Tibial nerve (tissue), 4 donors: ENCODE measurements around the gene BCL7B. TPM values are rescaled to one million over a fixed set of nuclear protein-coding genes. Genes with fewer than 3 reads are reported as not detected.
"Not testable (repeated sequence)": the region's sequence is repeated elsewhere in the genome, so short reads cannot be mapped to it uniquely, and the experiment has no call there.

ENCODE experiments used
- DNase-seq, 2 donors: peaks; one replicate each; pipeline ENCODE4 v3.0.0-alpha.2; 2019; ENCODE audit warnings: low spot score in 2 of 2
- H3K27ac ChIP-seq, 4 donors: fragments of 200-600 bp; sonication (generic) in 3 of 4; one replicate each; pipeline ENCODE4 v1.5.1; 2017 to 2019; ENCODE audit warnings: mild to moderate bottlenecking in 1 of 4
- H3K27me3 ChIP-seq, 2 donors: fragments of 200-600 bp; sonication (generic) in 1 of 2; one replicate each; pipeline versions ENCODE4 v1.5.1 to v1.6.0; 2017 to 2019
- H3K36me3 ChIP-seq, 3 donors: fragments of 200-600 bp; sonication (generic); one replicate each; pipeline ENCODE4 v1.5.1; 2018 to 2019
- H3K4me1 ChIP-seq, 4 donors: fragments of 200-600 bp; sonication (generic) in 3 of 4; one replicate each; pipeline ENCODE4 v1.5.1; 2017 to 2019
- H3K4me3 ChIP-seq, 4 donors: fragments of 200-600 bp; sonication (generic) in 3 of 4; one replicate each; pipeline ENCODE4 v1.5.1; 2017 to 2019; ENCODE audit warnings: mild to moderate bottlenecking in 1 of 4, moderate library complexity in 1 of 4
- H3K9me3 ChIP-seq, 4 donors: fragments of 200-600 bp; sonication (generic) in 3 of 4; one replicate each; pipeline ENCODE4 v1.5.1; 2017 to 2019
- CTCF ChIP-seq, 5 experiments: fragments of 200-600 bp in 3 of 5; fragments of 450-650 bp in 2 of 5; sonication (generic) in 3 of 5; IDR thresholded peaks; one replicate each; pipeline ENCODE4 v1.5.1; 2016 to 2019; ENCODE audit warnings: antibody characterized with exemption in 5 of 5, mild to moderate bottlenecking in 3 of 5, moderate library complexity in 2 of 5
- EP300 ChIP-seq, 2 donors: sonication (generic); formaldehyde crosslinking; IDR thresholded peaks; one replicate each; pipeline ENCODE4 v1.6.1; 2017; ENCODE audit warnings: antibody characterized with exemption in 2 of 2, mild to moderate bottlenecking in 1 of 2
- POLR2A ChIP-seq, 2 donors: fragments of 450-650 bp; IDR thresholded peaks; one replicate each; pipeline ENCODE4 v1.6.1; 2017; ENCODE audit warnings: antibody characterized with exemption in 2 of 2, mild to moderate bottlenecking in 2 of 2, moderate library complexity in 2 of 2
- WGBS, 2 donors: methylation state at CpG; one replicate each; pipeline ENCODE4 v1.1.5; 2018; 5-methylcytosine and 5-hydroxymethylcytosine counted together
- total RNA-seq, 4 donors: library from RNA; depleted of rRNA; stranded (reverse); fragments of >200 nt; gene quantifications; one replicate each; pipeline ENCODE4 v1.1.0, GENCODE V29; 2016

Gene BCL7B
- total RNA-seq, 4 donors from 2014 or later, result 46.1 to 76.2 (median 59.4) TPM

GRCh38 chr7:73507556-73507955 is 49.9 kb downstream of the BCL7B start:
- 72 to 91% methylated on average over 2 of the region's 2 CpGs for WGBS, 2 donors
- H3K27ac ChIP-seq, result no peak overlapping the region
- TF ChIP-seq EP300 (IDR thresholded peaks at IDR 0.05) (no peak), CTCF (IDR thresholded peaks at IDR 0.05) (no peak), POLR2A (IDR thresholded peaks at IDR 0.05) (no peak)
- no peaks in the 10 kb centered on the region for H3K27me3 ChIP-seq
- DNase-seq, result no peak
- peaks cover 9 to 86% (median 12%) of the 10 kb centered on the region in 3 donors for H3K36me3 ChIP-seq
- peaks cover 0 to 7% (median 0%) of the 10 kb centered on the region in 4 donors for H3K4me1 ChIP-seq
- H3K4me3 ChIP-seq, result no peak overlapping the region
- no peaks in the 10 kb centered on the region for H3K9me3 ChIP-seq

GRCh38 chr7:73504920-73505319 is 52.6 kb downstream of the BCL7B start:
- Histone ChIP-seq H3K4me1 (peaks cover 0 to 4% (median 0%) of the 10 kb centered on the region in 4 donors), H3K36me3 (peaks cover 12 to 100% (median 15%) of the 10 kb centered on the region in 3 donors), H3K9me3 (no peaks in the 10 kb centered on the region), H3K4me3 (no peak overlapping the region), H3K27me3 (no peaks in the 10 kb centered on the region), H3K27ac (no peak overlapping the region)
- DNase-seq, result no peak
- 88 to 100% methylated on average over 1 of the region's 1 CpG for WGBS, 2 donors
- TF ChIP-seq CTCF (IDR thresholded peaks at IDR 0.05), result no peak
- no peak for TF ChIP-seq EP300 (IDR thresholded peaks at IDR 0.05)
- no peak for TF ChIP-seq POLR2A (IDR thresholded peaks at IDR 0.05)

GRCh38 chr7:73504017-73504416 is 53.5 kb downstream of the BCL7B start:
- no peak for DNase-seq
- TF ChIP-seq POLR2A (IDR thresholded peaks at IDR 0.05) (no peak), CTCF (IDR thresholded peaks at IDR 0.05) (no peak), EP300 (IDR thresholded peaks at IDR 0.05) (no peak)
- H3K27me3 ChIP-seq, result no peaks in the 10 kb centered on the region
- H3K9me3 ChIP-seq, result no peaks in the 10 kb centered on the region
- peaks cover 0 to 4% (median 0%) of the 10 kb centered on the region in 4 donors for H3K4me1 ChIP-seq
- no peak overlapping the region for H3K4me3 ChIP-seq
- WGBS, 2 donors, result 91 to 95% methylated on average over 2 of the region's 2 CpGs
- peaks cover 10 to 100% (median 15%) of the 10 kb centered on the region in 3 donors for H3K36me3 ChIP-seq
- H3K27ac ChIP-seq, result no peak overlapping the region

- TF ChIP-seq CTCF (IDR thresholded peaks at IDR 0.05) (no peak), POLR2A (IDR thresholded peaks at IDR 0.05) (no peak), EP300 (IDR thresholded peaks at IDR 0.05) (no peak)
- Histone ChIP-seq H3K9me3 (no peaks in the 10 kb centered on the region), H3K36me3 (peaks cover 9 to 100% (median 15%) of the 10 kb centered on the region in 3 donors), H3K4me3 (no peak overlapping the region), H3K4me1 (peaks cover 0 to 4% (median 0%) of the 10 kb centered on the region in 4 donors), H3K27me3 (no peaks in the 10 kb centered on the region), H3K27ac (no peak overlapping the region)
- 89 to 91% methylated on average over 5 of the region's 5 CpGs for WGBS, 2 donors
- no peak for DNase-seq
These were observed 54.3 kb downstream of the BCL7B start for GRCh38 chr7:73503229-73503628.

GRCh38 chr7:73496626-73497025 is 60.9 kb downstream of the BCL7B start:
- Histone ChIP-seq H3K9me3 (no peaks in the 10 kb centered on the region), H3K4me3 (no peak overlapping the region), H3K27me3 (no peaks in the 10 kb centered on the region), H3K36me3 (peaks cover 0 to 100% (median 33%) of the 10 kb centered on the region in 3 donors), H3K4me1 (no peaks in the 10 kb centered on the region), H3K27ac (no peak overlapping the region)
- whole genome bisulfite sequencing, 2 donors, result 93 to 95% methylated on average over 7 of the region's 7 CpGs
- TF ChIP-seq EP300 (IDR thresholded peaks at IDR 0.05) (no peak), POLR2A (IDR thresholded peaks at IDR 0.05) (no peak), CTCF (IDR thresholded peaks at IDR 0.05) (no peak)
- no peak for DNase-seq

GRCh38 chr7:73495507-73495906 is 62.0 kb downstream of the BCL7B start:
- not testable (repeated sequence) for H3K4me1 ChIP-seq, H3K4me3 ChIP-seq, H3K27ac ChIP-seq, H3K9me3 ChIP-seq, DNase-seq, H3K27me3 ChIP-seq
- peaks cover 0 to 100% (median 27%) of the 10 kb centered on the region in 3 donors for H3K36me3 ChIP-seq
- WGBS, 2 donors, result 88 to 91% methylated on average over 2 of the region's 2 CpGs
